Glutamatergic neuron (in vitro differentiated cells): ENCODE measurements around the gene VPS52. TPM values are rescaled to one million over a fixed set of nuclear protein-coding genes. Genes with fewer than 3 reads are reported as not detected.
A peak's percentile ranks its signal among the peaks of the same experiment; 100 is the strongest.
"Not testable (repeated sequence)": the region's sequence is repeated elsewhere in the genome, so short reads cannot be mapped to it uniquely, and the experiment has no call there.

Experiments used
- DNase-seq: peaks from one replicate; pipeline ENCODE4 v3.0.0; 2022
- H3K27ac Mint-ChIP-seq: one replicate; pipeline ENCODE4 v1.8.0; 2020; ENCODE audit warnings: mild to moderate bottlenecking, mixed read lengths, inconsistent platforms; ENCODE audit not compliant: unreplicated experiment
- H3K27me3 Mint-ChIP-seq: one replicate; pipeline ENCODE4 v1.8.0; 2020; ENCODE audit warnings: mild to moderate bottlenecking, moderate library complexity, mixed read lengths, inconsistent platforms; ENCODE audit not compliant: unreplicated experiment
- H3K36me3 Mint-ChIP-seq: one replicate; pipeline ENCODE4 v1.8.0; 2020; ENCODE audit warnings: mild to moderate bottlenecking, mixed read lengths, inconsistent platforms; ENCODE audit not compliant: unreplicated experiment
- H3K4me1 Mint-ChIP-seq: one replicate; pipeline ENCODE4 v1.8.0; 2020; ENCODE audit warnings: mild to moderate bottlenecking, low read depth, mixed read lengths, inconsistent platforms; ENCODE audit not compliant: unreplicated experiment
- H3K4me3 Mint-ChIP-seq: one replicate; pipeline ENCODE4 v1.8.0; 2020; ENCODE audit warnings: mild to moderate bottlenecking, mixed read lengths, inconsistent platforms; ENCODE audit not compliant: unreplicated experiment
- H3K9me3 Mint-ChIP-seq: one replicate; pipeline ENCODE4 v1.8.0; 2020; ENCODE audit warnings: mild to moderate bottlenecking, moderate library complexity, mixed read lengths, inconsistent platforms; ENCODE audit not compliant: unreplicated experiment
- total RNA-seq: library from RNA; stranded (reverse); fragmentation: NEBNext Ultra II Directional; extraction: Animal tissue kit (Norgen Biotek cat#: 25700); gene quantifications from one replicate; pipeline ENCODE4 v1.2.1, GENCODE V29; 2021; ENCODE audit not compliant: unreplicated experiment
- TF ChIP-seq, protein P1 (sequence below): fragments of 200-600 bp; sonication (generic); IDR thresholded peaks from one replicate; pipeline ENCODE4 v1.5.0; 2021; ENCODE audit not compliant: partially characterized antibody, unreplicated experiment

The VPS52 gene
- total RNA-seq, 1 donor from 2014 or later, result 50.9 TPM

DNA sequence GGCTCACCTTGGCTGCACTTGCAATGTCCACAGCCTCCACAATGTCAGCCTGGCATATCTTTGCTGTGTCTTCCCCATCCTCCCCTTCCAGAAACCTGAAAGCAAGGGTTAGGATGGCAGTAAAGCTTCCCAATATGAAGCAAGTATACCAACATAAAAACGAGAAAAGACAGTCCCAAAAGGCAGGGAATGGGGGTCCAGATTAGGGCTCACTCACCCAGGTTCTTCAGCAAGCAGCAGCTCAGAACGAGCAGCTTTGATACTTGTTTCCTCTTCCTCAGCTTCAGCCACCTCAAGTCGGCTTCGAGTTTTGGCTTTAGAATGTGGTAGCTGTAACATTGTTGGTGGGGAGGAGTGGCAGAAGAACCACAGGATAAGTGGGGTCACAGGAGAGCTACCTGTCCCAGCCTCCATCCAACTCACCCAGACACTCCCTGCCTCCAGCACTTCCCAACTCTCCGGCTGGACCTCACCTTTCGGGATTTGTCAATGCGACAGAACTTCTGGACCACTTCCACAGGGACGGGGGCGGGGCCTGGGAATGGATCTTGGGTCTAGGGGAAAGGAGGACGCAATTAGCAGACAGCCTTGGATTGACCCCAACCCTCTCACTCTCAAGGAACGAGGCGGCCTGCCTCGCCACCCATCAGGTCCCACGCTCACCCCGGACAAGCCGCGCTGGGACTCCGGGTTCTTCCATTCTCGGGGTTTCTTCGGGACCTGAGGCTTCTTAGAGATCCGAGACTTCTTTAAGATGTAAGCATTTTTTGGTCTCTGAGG lies 16.7 kb upstream of the VPS52 start:
- H3K27ac Mint-ChIP-seq, result no peak overlapping the region
- peaks cover 6% of the 10 kb centered on the region for H3K27me3 Mint-ChIP-seq
- no peaks in the 10 kb centered on the region for H3K9me3 Mint-ChIP-seq
- no peaks in the 10 kb centered on the region for H3K36me3 Mint-ChIP-seq
- H3K4me3 Mint-ChIP-seq, result peak overlapping the region; percentile 91
- TF ChIP-seq, protein P1, sequence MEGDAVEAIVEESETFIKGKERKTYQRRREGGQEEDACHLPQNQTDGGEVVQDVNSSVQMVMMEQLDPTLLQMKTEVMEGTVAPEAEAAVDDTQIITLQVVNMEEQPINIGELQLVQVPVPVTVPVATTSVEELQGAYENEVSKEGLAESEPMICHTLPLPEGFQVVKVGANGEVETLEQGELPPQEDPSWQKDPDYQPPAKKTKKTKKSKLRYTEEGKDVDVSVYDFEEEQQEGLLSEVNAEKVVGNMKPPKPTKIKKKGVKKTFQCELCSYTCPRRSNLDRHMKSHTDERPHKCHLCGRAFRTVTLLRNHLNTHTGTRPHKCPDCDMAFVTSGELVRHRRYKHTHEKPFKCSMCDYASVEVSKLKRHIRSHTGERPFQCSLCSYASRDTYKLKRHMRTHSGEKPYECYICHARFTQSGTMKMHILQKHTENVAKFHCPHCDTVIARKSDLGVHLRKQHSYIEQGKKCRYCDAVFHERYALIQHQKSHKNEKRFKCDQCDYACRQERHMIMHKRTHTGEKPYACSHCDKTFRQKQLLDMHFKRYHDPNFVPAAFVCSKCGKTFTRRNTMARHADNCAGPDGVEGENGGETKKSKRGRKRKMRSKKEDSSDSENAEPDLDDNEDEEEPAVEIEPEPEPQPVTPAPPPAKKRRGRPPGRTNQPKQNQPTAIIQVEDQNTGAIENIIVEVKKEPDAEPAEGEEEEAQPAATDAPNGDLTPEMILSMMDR, result no peak
- DNase-seq, result no peak
- H3K4me1 Mint-ChIP-seq, result peaks cover 15% of the 10 kb centered on the region

DNA sequence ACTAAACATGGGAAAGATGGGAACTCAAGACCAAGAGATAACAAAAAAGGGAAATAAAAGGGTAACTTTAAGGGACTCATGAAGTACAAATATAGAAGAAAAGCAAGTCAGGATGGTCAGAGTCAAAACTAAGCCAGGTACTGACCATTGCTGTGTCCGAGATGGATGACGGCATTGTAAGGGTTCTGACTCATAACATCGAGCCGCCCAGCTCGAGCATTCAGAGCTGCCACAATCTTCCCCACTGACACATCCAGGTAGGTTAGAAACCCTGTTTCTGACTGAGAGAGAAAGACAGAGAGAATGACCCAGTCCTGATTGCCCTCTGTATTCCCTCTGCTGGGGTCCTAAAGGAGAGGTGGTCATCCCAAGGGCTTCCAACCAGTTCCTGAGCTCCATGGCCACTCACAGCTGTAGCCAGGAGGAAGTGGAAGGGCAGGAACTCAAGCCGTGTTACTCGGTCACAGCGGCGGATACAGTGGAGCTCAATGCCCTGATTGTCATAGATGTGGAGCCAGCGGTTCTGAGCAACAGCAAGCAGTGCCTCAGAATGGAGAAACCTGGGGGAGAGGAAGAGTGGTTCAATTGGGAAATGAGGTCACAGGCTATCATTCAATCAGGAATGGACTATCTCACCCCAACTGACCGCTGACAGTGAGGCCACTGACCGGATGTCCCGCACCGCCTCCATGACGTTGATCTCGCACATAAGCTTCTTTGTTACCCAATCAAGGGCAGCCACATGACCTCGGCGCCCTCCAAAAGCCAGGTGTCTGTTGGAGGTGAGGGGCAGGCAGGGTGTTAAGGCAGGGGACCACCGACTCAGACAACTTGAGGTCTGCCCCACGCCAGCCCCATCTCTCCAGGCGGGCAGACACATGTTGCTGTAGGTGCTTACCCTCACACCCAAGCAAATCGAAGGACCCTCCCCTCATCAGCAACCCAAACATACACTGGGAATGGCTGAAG lies 15.6 kb upstream of the VPS52 start:
- Mint-ChIP-seq H3K27ac (no peak overlapping the region), H3K27me3 (peaks cover 6% of the 10 kb centered on the region), H3K36me3 (no peaks in the 10 kb centered on the region), H3K9me3 (no peaks in the 10 kb centered on the region), H3K4me3 (peak overlapping the region; percentile 91), H3K4me1 (peaks cover 15% of the 10 kb centered on the region)
- DNase-seq, result no peak
- TF ChIP-seq, protein P1, result no peak

DNA sequence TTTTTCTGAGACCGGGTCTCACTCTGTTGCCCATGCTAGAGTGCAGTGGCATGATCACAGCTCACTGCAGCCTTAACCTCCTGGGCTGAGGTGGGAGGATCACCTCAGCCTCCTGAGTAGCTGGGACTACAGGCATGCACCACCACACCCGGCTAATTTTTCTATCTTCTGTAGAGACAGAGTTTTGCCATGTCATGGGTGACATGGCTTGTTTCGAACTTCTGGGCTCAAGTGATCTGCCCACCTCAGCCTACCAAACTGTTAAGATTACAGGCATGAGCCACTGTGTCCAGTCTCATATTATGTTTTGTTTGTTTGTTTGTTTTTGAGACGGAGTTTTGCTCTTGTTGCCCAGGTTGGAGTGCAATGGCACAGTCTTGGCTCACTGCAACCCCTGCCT lies 13.5 kb upstream of the VPS52 start:
- not testable (repeated sequence) for H3K27me3 Mint-ChIP-seq, DNase-seq, H3K27ac Mint-ChIP-seq, H3K36me3 Mint-ChIP-seq, H3K9me3 Mint-ChIP-seq, H3K4me3 Mint-ChIP-seq
- H3K4me1 Mint-ChIP-seq, result peaks cover 13% of the 10 kb centered on the region

DNA sequence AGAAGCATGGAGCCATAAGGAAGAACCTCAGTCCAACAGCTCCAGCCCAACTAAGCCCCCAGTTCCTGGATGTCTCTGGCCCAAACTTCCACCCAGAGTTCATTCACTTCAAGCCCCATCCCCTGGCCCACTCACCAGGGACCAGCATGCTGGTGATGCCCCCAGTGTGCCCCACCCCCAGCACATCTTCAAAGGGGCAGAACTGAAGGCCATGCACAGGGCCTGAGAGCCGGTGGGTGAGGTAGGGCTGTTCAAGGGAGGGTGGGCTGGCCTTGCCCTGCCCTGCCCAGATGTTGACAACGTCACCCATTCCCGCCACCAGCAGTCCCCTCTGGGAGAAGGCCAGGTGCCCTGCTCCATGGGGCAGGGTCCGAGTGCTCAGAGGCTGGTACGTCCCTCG lies 8.9 kb upstream of the VPS52 start:
- H3K27ac Mint-ChIP-seq, result no peak overlapping the region
- DNase-seq, result no peak
- peaks cover 23% of the 10 kb centered on the region for H3K4me1 Mint-ChIP-seq
- peaks cover 3% of the 10 kb centered on the region for H3K9me3 Mint-ChIP-seq
- H3K4me3 Mint-ChIP-seq, result no peak overlapping the region
- H3K27me3 Mint-ChIP-seq, result peaks cover 8% of the 10 kb centered on the region
- H3K36me3 Mint-ChIP-seq, result no peaks in the 10 kb centered on the region
- TF ChIP-seq, protein P1, result no peak

DNA sequence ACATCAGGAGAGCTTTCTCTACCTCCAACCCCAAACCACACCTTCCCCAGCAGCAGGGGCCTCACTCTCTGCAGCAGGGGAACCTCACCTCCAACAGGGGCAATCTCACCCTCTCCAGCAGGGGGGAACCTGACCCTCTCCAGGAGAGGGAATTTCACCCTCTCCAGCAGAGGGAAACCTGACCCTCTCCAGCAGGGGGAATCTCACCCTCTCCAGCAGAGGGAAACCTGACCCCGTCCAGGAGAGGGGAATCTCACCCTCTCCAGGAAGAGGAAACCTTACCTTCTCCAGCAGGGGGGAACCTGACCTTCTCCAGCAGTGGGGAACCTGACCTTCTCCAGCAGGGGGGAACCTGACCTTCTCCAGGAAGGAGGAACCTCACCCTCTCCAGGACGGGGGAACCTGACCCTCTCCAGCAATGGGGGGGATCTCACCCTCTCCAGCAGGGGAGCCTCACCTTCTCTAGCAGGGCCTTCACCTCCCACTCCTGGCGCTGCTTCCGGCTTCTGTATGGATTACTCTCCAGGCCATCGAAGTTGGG lies 8.4 kb upstream of the VPS52 start:
- Mint-ChIP-seq H3K4me3 (peak overlapping the region; percentile 67), H3K9me3 (peaks cover 3% of the 10 kb centered on the region), H3K36me3 (no peaks in the 10 kb centered on the region), H3K4me1 (peaks cover 24% of the 10 kb centered on the region), H3K27me3 (peaks cover 9% of the 10 kb centered on the region), H3K27ac (no peak overlapping the region)
- TF ChIP-seq, protein P1, result peak; percentile 48
- DNase-seq, result peak; percentile 48
